Liver (tissue), 3 donors: Measurements from ENCODE around the gene RAB5B.

Experiments used
- CTCF ChIP-seq: fragments of 150-350 bp; IDR thresholded peaks from 2 replicates; pipeline ENCODE4 v1.5.1; 2017; ENCODE audit warnings: improper control_type of control experiment, low read depth, low read length; ENCODE audit not compliant: missing input control
- GABPA ChIP-seq, 2 donors: IDR thresholded peaks in 1 of 2; conservative IDR thresholded peaks in 1 of 2; 2 replicates each; pipeline ENCODE4 v1.6.1; 2016; ENCODE audit warnings: antibody characterized with exemption in 2 of 2, mild to moderate bottlenecking in 1 of 2, moderate library complexity in 1 of 2
- HNF4A ChIP-seq, 2 donors: conservative IDR thresholded peaks; 2 replicates each; pipeline ENCODE4 v1.6.1; 2016; ENCODE audit warnings: antibody characterized with exemption in 2 of 2, mild to moderate bottlenecking in 2 of 2
- JUND ChIP-seq, 2 donors: IDR thresholded peaks; 2 replicates each; pipeline ENCODE4 v1.6.1; 2016; ENCODE audit warnings: antibody characterized with exemption in 2 of 2
- MAX ChIP-seq: IDR thresholded peaks from 2 replicates; pipeline ENCODE4 v1.6.1; 2016; ENCODE audit warnings: antibody characterized with exemption
- RAD21 ChIP-seq, 2 donors: IDR thresholded peaks; 2 replicates each; pipeline ENCODE4 v1.6.1; 2016; ENCODE audit warnings: antibody characterized with exemption in 2 of 2, mild to moderate bottlenecking in 2 of 2
- REST ChIP-seq: IDR thresholded peaks from 2 replicates; pipeline ENCODE4 v1.6.1; 2016; ENCODE audit warnings: antibody characterized with exemption, mild to moderate bottlenecking
- RXRA ChIP-seq, 2 donors: IDR thresholded peaks; 2 replicates each; pipeline ENCODE4 v1.6.1; 2017 to 2018; ENCODE audit warnings: antibody characterized with exemption in 2 of 2, mild to moderate bottlenecking in 1 of 2
- SP1 ChIP-seq: IDR thresholded peaks from 2 replicates; pipeline ENCODE4 v1.6.1; 2018; ENCODE audit warnings: antibody characterized with exemption, mild to moderate bottlenecking
- TAF1 ChIP-seq: conservative IDR thresholded peaks from 2 replicates; pipeline ENCODE4 v1.6.1; 2016; ENCODE audit warnings: antibody characterized with exemption, mild to moderate bottlenecking
- donor health status: healthy.
- donor health status: healthy.

- no peak for TF ChIP-seq MAX
- TF ChIP-seq CTCF = no peak
- no peak for TF ChIP-seq REST
- no peak for TF ChIP-seq HNF4A (conservative IDR thresholded peaks at IDR 0.05)
- no peak for TF ChIP-seq JUND (IDR thresholded peaks at IDR 0.05)
- no peak for TF ChIP-seq SP1
- TF ChIP-seq GABPA (IDR thresholded peaks at IDR 0.05 in 1 of 2, conservative IDR thresholded peaks at IDR 0.05 in 1 of 2) = no peak
- TF ChIP-seq RAD21 (IDR thresholded peaks at IDR 0.05) = no peak
- TF ChIP-seq TAF1 = no peak
- no peak for TF ChIP-seq RXRA (IDR thresholded peaks at IDR 0.05)
These were observed 54.8 kb downstream of the RAB5B start for GRCh38 chr12:56028511-56029165.
